ENCODE measurements around the gene NPAS3.

The NPAS3 gene

GRCh38 chr14:33381717-33382116, 443.0 kb downstream of the NPAS3 start:
- no peak for DNase-seq (ENCODE audit: low read depth)

- no peak for DNase-seq (ENCODE audit: low read depth)
Observed at GRCh38 chr14:33386140-33386539, 447.5 kb downstream of the NPAS3 start.

GRCh38 chr14:33386781-33387180, 448.1 kb downstream of the NPAS3 start:
- DNase-seq (ENCODE audit: low read depth) = no peak

DNA sequence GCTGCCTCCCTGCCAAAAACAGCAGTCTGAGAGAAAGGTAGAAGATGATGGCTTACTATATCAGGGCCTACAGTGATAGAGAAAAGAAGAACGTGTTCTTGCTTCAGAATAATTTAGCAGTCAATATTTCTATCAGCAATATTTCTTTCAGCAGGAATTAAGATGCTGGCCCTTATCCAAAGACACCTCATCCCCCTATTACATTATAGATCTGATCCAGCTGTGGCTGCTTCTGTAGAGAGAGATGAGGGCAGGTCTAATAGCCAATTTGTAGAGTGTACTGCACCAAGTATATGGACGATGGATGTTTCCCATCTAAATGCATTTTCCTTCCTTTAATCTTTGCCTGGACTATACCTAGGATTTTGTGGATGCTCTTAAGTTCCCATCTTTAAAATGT, 451.7 kb downstream of the NPAS3 start:
- DNase-seq (ENCODE audit: low read depth) = no peak

DNA sequence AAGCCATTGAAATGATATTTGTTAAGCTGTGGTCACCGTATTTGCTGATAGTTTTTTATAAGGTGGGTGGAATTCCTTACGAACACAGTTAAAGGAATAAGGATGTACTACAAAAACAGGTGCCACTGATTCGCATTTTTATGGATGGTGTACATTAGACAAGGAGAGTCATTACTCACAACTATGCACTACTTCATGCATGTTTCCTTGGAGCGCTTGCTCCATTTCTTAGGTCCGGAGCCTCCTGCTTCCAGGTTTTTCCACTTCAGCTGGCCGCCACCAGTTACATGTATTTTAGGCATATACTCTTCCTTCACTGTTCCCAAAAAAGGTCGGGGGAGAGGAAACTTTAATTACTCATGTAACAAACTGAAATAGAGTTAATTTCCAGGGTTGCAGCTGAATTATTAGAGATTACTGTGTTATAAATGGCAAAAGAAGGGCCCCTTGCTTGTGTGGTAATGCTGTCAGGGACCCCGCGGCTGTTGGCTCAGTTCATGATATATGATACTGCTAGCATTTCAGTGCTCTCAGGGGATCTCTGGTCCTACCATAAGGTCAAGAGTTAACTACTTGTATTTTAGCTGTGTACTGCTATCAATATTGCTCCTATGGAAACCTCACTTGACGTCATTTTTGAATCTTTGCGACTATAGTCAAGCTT, 454.7 kb downstream of the NPAS3 start:
- DNase-seq (ENCODE audit: low read depth) = no peak

DNA sequence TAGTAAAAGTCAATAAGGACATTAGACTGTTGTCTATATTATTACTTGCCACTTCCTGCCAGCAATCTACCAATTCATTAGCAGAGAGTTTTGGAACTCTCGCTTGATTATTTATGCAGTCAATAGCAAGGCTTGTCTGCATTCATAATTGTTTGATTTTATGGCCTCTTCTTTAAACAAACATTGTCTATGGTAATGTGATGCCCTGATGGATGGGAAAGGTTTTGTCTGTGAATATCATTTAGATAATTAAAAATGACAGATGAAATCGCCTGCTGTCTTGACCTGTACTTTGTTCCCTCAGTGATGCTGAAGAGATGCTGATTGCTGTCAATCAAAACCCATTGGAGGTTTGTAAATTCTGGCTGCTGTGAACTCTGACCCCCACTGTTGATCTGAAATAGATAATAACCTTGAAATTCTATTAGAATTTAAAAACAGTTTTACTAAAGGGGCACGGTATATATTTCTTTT, 455.3 kb downstream of the NPAS3 start:
- DNase-seq (ENCODE audit: low read depth) = no peak

GRCh38 chr14:33401311-33401710, 462.6 kb downstream of the NPAS3 start:
- no peak for DNase-seq (ENCODE audit: low read depth)

DNA sequence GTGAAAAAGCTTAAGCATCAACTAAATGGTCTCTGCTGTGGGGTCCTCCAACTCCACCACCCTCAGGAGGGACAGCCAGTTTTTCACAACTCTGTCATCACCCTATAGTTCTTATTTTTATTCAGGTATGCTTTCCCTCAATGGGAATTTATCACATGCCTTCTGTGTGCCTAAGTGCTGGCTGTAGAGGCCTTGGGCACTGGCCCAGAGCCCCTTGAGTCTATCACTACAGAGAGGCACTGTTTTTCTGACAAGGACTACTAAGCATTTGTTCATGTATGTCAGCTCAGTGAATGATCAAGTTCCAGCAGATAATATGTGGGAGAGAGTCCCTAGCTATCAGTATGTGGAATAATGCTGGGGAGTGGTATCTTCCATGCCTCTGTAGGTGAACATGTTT, 463.9 kb downstream of the NPAS3 start:
- no peak for DNase-seq (ENCODE audit: low read depth)

DNA sequence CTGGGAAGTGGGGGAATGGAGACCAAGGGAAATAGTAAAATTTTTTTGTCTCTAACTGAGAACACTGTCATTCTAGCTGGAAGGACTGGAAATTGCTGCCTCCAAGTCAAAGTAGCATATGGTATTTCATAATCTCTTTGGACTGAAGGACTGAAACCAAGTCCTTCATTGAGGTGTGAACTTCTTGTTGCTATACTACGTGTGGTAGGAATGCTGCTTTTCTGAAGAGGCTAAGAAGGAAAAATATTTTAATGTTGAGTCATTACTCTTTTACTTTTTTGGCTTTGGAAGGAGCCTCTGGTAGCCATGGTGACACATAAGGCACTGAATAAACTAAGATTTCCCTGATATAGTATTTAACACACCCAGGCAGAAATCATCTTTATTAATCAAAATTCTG, 465.4 kb downstream of the NPAS3 start:
- DNase-seq (ENCODE audit: low read depth) = no peak

GRCh38 chr14:33404964-33405574, 466.4 kb downstream of the NPAS3 start:
- no peak for DNase-seq (ENCODE audit: low read depth)

- DNase-seq (ENCODE audit: low read depth) = no peak
Observed at GRCh38 chr14:33406766-33407165, 468.1 kb downstream of the NPAS3 start.

GRCh38 chr14:33408291-33408690, 469.6 kb downstream of the NPAS3 start:
- no peak for DNase-seq (ENCODE audit: low read depth)

DNA sequence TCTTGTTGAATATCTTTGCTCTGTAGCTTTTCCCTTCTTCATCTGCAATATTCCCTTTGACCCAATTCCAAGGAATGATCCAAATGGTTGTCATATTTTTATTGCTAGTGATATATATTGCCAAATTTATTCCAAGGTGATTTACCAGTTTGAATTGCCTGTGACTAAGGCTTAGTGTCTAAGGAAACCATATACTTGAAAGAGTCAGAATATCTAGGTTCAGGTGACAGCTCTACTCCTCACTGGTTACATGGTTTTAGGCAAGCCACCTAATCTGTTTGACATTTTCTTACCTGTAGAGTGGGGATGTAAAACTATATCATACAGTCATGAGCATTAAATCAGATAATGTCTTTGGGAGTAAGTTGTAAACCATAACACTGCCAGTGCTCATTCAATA, 473.8 kb downstream of the NPAS3 start:
- no peak for DNase-seq (ENCODE audit: low read depth)

- DNase-seq (ENCODE audit: low read depth) = no peak
Observed at GRCh38 chr14:33413381-33413780, 474.7 kb downstream of the NPAS3 start.

GRCh38 chr14:33414041-33414440, 475.4 kb downstream of the NPAS3 start:
- DNase-seq (ENCODE audit: low read depth) = no peak

GRCh38 chr14:33420051-33420627, 481.5 kb downstream of the NPAS3 start:
- DNase-seq (ENCODE audit: low read depth) = no peak

- no peak for DNase-seq (ENCODE audit: low read depth)
Observed at GRCh38 chr14:33430414-33431035, 491.8 kb downstream of the NPAS3 start.

GRCh38 chr14:33432407-33433023, 493.8 kb downstream of the NPAS3 start:
- DNase-seq (ENCODE audit: low read depth) = no peak

- DNase-seq (ENCODE audit: low read depth) = no peak
Observed at GRCh38 chr14:33433396-33433795, 494.7 kb downstream of the NPAS3 start.

- DNase-seq (ENCODE audit: low read depth) = no peak
Observed at GRCh38 chr14:33435911-33436689, 497.4 kb downstream of the NPAS3 start.

DNA sequence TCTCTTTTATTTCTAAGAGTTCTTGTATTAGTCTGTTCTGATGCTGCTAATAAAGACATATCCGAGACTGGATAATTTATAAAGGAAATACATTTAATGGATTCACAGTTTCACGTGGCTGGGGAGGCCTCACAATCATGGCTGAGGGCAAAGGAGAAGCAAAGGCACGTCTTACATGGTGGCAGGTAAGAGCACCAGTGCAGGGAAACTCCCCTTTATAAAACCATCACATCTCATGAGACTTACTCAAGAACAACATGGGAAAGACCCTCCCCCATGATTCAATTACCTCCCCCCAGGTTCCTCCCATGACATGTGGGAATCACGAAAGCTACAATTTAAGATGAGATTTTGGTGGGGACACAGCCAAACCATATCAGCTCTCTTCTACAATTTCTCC, 503.0 kb downstream of the NPAS3 start:
- DNase-seq (ENCODE audit: low read depth) = no peak

DNA sequence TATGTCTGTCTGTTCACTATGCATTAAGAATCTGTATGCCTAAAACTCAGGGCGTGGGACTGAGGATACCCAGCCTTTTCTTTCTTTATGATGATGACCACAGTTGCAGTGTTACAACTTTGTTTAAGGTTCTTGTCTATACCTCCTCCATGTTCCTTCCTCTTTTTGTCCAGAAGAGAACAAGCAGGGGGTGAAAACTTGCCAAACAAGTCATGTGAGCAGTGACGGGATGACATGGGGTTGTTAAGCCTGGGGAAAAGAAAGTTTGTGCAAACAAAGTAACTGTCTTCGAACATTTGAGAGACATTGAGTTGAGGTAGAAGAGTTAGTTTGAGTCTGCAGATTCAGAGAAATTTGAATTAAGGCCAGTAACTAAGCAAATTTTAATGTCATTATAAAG, 505.5 kb downstream of the NPAS3 start:
- no peak for DNase-seq (ENCODE audit: low read depth)
